GM12891 (cell line): Measurements from ENCODE around the gene SPP1.

ENCODE experiments used
- DNase-seq: peaks from one replicate; pipeline ENCODE4 v3.0.0; 2011; ENCODE audit warnings: low spot score; ENCODE audit not compliant: insufficient read length
- FAIRE-seq: peaks from 2 replicates; lab custom pipeline; 2011; peaks lifted over from hg19 to GRCh38; lab: Jason Lieb, UNC
- PAX5 ChIP-seq: IDR thresholded peaks from 2 replicates; pipeline ENCODE4 v1.6.1; 2011; ENCODE audit warnings: low read length, moderate library complexity, mild to moderate bottlenecking; ENCODE audit not compliant: insufficient read depth, severe bottlenecking
- POLR2A ChIP-seq: IDR thresholded peaks from 2 replicates; pipeline ENCODE4 v1.6.1; 2011; ENCODE audit warnings: low read depth, low read length, control low read depth
- POLR2AphosphoS5 ChIP-seq: IDR thresholded peaks from 2 replicates; pipeline ENCODE4 v1.6.1; 2011; ENCODE audit warnings: low read depth, low read length, control low read depth
- POU2F2 ChIP-seq: IDR thresholded peaks from 2 replicates; pipeline ENCODE4 v1.6.1; 2011; ENCODE audit warnings: low read depth, mild to moderate bottlenecking, control low read depth, low read length, moderate library complexity
- SPI1 ChIP-seq: IDR thresholded peaks from 2 replicates; pipeline ENCODE4 v1.6.1; 2011; ENCODE audit warnings: low read depth, low read length, control low read depth
- TAF1 ChIP-seq: IDR thresholded peaks from 2 replicates; pipeline ENCODE4 v1.6.1; 2011; ENCODE audit warnings: low read depth, low read length, control low read depth

Gene SPP1

DNA sequence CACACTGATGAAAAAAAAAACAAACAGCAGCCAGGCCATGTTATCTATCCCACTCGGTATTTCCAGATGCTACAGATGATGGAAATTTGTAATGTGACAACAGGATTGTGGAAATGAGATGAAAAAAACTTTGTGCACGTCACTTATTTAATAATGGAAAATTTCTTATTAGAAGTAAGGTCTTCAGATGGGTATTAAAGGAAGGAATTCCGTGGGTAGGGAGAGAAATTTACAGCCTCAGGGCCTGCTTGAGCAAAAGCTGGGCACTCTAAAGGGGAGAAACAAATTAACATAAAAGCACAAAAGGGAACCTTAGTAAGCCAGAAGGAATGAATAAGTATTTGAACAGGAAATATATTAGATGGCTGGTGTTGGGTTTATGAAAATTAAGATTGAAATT, 27.7 kb downstream of the SPP1 start:
- FAIRE-seq (no peak), DNase-seq (no peak)
- TF ChIP-seq PAX5, result no peak
- TF ChIP-seq POLR2A, result no peak

DNA sequence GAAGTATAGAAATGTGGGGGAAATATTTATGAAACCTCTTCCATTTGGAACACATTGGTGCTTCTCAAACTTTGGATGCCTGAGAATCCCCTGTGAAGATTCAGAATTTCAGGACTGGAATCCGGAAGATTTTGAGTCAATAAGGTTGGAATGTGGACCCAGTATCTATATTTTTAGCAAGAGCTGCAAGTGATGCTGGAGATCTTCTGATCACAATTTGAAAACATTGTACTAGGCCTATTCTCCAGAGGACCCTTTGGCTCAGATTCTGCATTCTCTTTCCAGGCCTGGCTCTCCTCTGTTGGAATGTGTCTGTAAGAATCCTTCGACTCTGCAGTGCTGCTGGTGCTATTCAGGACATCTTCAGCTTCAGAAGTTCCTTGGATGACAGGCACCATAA, 29.6 kb downstream of the SPP1 start:
- TF ChIP-seq POLR2A (no peak), PAX5 (no peak), POLR2AphosphoS5 (no peak), POU2F2 (no peak), SPI1 (no peak), TAF1 (no peak)
- no peak for FAIRE-seq
- DNase-seq, result no peak

DNA sequence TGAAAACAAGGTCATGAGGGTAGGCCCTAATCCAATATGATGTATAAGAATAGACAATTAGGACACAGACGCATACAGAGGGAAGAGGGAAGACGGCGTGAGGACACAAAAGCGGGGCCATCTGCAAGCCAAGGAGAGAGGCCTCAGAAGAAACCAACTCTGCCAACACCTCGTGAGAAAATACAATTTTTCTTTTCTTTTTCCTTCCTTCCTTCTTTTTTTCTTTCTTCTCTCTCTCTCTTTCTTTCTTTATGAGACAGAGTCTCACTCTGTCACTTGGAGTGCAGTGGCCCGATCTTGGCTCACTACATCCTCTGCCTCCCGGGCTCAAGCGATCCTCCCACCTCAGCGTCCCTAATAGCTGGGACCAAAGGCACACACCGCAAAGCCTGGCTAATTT, 30.4 kb downstream of the SPP1 start:
- TF ChIP-seq POU2F2 (no peak), POLR2A (no peak), PAX5 (no peak), POLR2AphosphoS5 (no peak), TAF1 (no peak), SPI1 (no peak)
- FAIRE-seq (no peak), DNase-seq (no peak)

DNA sequence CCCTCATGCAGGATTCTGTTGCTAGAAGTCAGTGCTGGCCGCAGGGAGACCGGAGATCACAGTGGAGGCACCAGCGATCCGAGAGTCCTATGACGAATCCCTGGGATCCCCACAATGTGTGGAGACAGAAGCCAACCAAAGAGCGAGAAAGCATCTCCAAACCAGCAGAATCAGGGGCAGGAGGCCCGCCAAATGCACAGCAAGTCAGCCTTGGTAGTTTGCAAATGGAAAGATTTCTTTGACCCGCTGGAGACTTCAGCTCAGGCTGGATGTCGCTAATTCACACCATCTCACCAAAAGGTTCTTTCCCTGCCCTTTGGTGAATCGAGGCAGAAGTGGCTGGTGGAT, 31.4 kb downstream of the SPP1 start:
- no peak for TF ChIP-seq POLR2AphosphoS5
- no peak for TF ChIP-seq POLR2A
- TF ChIP-seq POU2F2, result no peak
- TF ChIP-seq TAF1, result no peak
- TF ChIP-seq PAX5, result no peak
- no peak for TF ChIP-seq SPI1
- FAIRE-seq, result no peak

DNA sequence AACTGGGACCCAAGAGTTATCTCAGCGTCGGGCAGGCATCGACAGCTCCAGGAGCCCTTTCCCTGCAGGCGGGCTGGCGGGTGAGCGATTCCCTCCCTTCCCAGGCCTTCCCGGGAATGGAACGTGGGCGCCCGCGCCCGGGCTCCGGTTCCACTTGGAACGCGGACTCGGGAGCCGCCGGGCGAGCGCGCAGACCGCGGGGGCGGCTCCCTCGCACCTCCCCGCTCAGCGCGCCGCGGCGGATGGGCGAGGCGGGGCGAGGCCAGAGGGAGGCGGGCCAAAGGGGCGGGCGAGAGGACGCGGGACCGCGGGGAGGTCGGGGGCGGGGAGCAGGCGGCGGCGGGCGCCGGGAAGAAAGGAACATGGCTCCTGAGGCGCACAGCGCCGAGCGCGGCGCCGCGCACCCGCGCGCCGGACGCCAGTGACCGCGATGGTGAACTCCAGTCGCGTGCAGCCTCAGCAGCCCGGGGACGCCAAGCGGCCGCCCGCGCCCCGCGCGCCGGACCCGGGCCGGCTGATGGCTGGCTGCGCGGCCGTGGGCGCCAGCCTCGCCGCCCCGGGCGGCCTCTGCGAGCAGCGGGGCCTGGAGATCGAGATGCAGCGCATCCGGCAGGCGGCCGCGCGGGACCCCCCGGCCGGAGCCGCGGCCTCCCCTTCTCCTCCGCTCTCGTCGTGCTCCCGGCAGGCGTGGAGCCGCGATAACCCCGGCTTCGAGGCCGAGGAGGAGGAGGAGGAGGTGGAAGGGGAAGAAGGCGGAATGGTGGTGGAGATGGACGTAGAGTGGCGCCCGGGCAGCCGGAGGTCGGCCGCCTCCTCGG, 32.0 kb downstream of the SPP1 start, which contains the start of gene PKD2:
TSS of gene PKD2 (plus strand) at position 332 of the 818 bp plus-strand sequence. CDS start at position 431, 99 bp downstream.
- FAIRE-seq (peak; percentile 95), DNase-seq (peak; percentile 84)
- no peak for TF ChIP-seq SPI1
- TF ChIP-seq PAX5, result no peak
- TF ChIP-seq POLR2A, result no peak
- TF ChIP-seq TAF1, result no peak
- TF ChIP-seq POU2F2, result no peak
- no peak for TF ChIP-seq POLR2AphosphoS5

More for the DNA sequence above, 31.4 kb downstream of the SPP1 start:
- DNase-seq, result no peak

DNA sequence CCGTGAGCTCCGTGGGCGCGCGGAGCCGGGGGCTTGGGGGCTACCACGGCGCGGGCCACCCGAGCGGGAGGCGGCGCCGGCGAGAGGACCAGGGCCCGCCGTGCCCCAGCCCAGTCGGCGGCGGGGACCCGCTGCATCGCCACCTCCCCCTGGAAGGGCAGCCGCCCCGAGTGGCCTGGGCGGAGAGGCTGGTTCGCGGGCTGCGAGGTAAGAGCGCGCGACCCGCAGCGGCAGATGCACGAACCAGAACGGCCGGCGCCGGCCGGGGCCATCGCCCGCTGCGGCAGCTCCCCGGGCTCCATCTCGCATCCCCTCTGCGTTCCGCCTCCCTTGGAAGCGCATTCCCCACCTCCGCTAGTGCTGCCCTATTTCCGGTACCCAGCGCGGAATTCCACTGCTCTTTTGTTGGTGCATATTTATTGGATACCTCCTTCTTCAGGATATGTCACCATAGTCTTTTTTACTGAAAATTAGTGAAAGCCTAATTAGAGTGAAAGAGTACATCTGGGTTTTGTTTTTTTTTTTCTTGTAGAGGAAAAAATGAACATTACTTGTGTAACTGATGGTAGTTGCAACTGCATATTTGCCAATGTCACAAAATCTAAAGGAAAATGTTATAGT, 32.7 kb downstream of the SPP1 start:
- TF ChIP-seq PAX5, result no peak
- TF ChIP-seq SPI1, result no peak
- no peak for TF ChIP-seq TAF1
- no peak for TF ChIP-seq POLR2AphosphoS5
- no peak for TF ChIP-seq POU2F2
- no peak for TF ChIP-seq POLR2A
- DNase-seq, result peak; percentile 27
- no peak for FAIRE-seq

DNA sequence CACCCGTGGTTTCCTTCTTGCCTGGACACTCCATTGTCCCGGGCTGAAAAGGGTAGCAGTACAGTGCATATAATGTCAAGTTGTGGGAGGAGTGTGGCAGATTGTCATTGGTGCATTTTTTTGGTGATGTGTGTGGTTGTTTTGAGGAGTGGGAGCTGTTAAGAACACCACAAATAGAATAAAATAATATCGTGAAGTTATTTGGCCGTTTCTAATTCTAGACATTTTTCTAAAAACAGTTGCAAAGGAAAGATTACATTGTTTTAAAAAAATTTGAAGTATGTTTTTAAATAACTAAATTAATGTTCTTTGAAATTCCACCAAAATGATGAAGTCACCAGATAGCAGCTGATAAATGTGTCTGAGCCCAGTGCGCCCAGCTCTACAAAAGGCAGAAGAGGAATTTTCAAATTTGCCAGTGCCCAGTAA, 33.2 kb downstream of the SPP1 start:
- peak; percentile 38 for FAIRE-seq
- TF ChIP-seq TAF1 (no peak), PAX5 (no peak), POLR2A (no peak), POLR2AphosphoS5 (no peak), POU2F2 (no peak), SPI1 (no peak)
- no peak for DNase-seq

DNA sequence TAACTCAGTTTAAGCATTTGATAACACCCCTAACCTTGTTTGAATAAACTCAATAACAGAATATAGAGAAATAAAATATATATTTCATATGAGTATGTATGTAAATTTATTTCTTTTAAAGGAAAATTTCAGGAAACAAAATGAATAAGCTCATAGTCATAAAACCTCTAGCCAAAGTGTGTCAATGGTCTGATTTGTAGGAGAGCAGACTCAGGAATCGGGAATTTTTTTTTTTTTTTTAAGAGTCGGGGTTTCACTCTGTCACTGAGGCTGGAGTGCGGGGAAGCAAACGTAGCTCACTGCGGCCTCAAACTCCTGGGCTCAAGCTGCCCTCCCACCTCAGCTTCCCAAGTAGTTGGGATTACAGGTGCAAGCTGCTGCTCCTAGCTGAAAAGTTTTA, 34.4 kb downstream of the SPP1 start:
- TF ChIP-seq POLR2A (no peak), SPI1 (no peak), PAX5 (no peak)
- FAIRE-seq, result no peak
- no peak for DNase-seq

DNA sequence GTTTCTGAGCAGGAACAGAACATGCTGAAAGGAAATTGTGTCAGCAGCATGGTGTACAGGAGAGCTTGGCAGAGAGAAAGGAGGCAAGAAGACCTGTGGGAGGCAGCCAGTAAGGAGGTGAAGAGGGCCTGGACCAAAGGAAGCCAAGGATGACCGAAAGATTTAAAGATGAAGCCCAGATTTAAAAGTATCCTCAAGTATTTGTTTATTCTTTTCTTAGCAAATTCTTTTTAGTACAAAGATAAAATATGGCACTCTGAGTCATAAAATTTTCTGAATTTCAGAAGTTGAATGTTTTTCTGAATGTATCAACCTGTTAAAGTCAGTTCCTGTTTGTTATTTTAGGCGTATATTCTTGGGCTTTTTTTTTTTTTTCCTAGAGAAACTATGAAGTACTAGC, 35.5 kb downstream of the SPP1 start:
- DNase-seq (no peak), FAIRE-seq (no peak)
- TF ChIP-seq SPI1, result no peak
- TF ChIP-seq POLR2A, result no peak
- no peak for TF ChIP-seq PAX5
- TF ChIP-seq POLR2AphosphoS5, result no peak
- no peak for TF ChIP-seq POU2F2
- no peak for TF ChIP-seq TAF1
